Measurements from ENCODE around the gene AGAP2.
"Not testable (repeated sequence)": the region's sequence is repeated elsewhere in the genome, so short reads cannot be mapped to it uniquely, and the experiment has no call there.

Gene AGAP2

GRCh38 chr12:57722716-57723629 lies 15.6 kb downstream of the AGAP2 start:
- DNase-seq, result no peak

GRCh38 chr12:57721846-57722608 lies 16.5 kb downstream of the AGAP2 start:
- DNase-seq, result not testable (repeated sequence)

- DNase-seq, result no peak
Measured at GRCh38 chr12:57720606-57721595, 17.6 kb downstream of the AGAP2 start.

- DNase-seq, result no peak
Measured at GRCh38 chr12:57719777-57720605, 18.6 kb downstream of the AGAP2 start.

- DNase-seq, result no peak
Measured at GRCh38 chr12:57718641-57719528, 19.7 kb downstream of the AGAP2 start.

- DNase-seq, result no peak
Measured at GRCh38 chr12:57717846-57718640, 20.5 kb downstream of the AGAP2 start.

- no peak for DNase-seq
Measured at GRCh38 chr12:57717131-57717530, 21.4 kb downstream of the AGAP2 start.

GRCh38 chr12:57716305-57716704 lies 22.2 kb downstream of the AGAP2 start:
- DNase-seq, result no peak

- DNase-seq, result no peak
Measured at GRCh38 chr12:57715786-57716185, 22.8 kb downstream of the AGAP2 start.

GRCh38 chr12:57715036-57715748 lies 23.4 kb downstream of the AGAP2 start:
- DNase-seq, result not testable (repeated sequence)

GRCh38 chr12:57713209-57713608 lies 25.3 kb downstream of the AGAP2 start:
- DNase-seq, result no peak

GRCh38 chr12:57712701-57713100 lies 25.8 kb downstream of the AGAP2 start:
- no peak for DNase-seq

- DNase-seq, result no peak
Measured at GRCh38 chr12:57708296-57708695, 30.2 kb downstream of the AGAP2 start.

- no peak for DNase-seq
Measured at GRCh38 chr12:57707250-57707649, 31.3 kb downstream of the AGAP2 start.

- DNase-seq, result no peak
Measured at GRCh38 chr12:57700317-57700716, 38.2 kb downstream of the AGAP2 start.

GRCh38 chr12:57698414-57698813 lies 40.1 kb downstream of the AGAP2 start:
- no peak for DNase-seq

- no peak for DNase-seq
Measured at GRCh38 chr12:57697076-57697475, 41.5 kb downstream of the AGAP2 start.

- no peak for DNase-seq
Measured at GRCh38 chr12:57695770-57696432, 42.6 kb downstream of the AGAP2 start.

Data from C1 segment of cervical spinal cord (tissue), 14 donors.